ENCODE measurements around the gene FBXL15.

The FBXL15 gene

DNA sequence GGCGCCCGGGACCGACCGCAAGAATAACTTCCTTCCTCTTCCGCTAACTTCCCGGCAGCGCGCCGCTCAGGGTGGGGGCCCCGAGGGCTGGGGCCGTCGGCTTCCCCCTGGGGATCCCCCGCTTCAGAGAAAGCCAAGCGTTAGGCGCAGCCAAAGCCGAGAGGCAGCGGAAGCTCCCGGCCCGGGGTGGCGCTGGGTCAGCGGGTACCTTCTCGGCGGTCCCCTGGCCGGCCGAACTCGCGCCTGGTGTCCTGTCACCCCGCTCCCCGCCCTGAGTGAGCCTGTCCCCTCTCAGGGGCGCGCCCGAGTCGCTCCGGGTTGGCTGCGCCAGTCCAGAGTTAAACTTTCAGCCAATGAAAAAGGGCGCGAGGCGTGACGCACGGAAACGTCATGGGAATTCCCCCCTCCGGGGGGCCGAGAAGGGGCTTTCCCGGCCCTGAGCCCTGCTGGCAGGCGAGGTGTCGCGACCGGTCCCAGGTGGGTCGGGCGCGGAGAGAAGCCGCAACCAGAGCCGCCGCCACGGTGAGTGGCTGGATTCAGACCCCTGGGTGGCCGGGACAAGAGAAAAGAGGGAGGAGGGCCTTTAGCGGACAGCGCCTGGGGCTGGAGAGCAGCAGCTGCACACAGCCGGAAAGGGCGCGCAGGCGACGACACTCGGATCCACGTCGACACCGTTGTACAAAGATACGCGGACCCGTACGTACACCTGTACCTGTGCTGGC, 26.4 kb upstream of the FBXL15 start:
- peak; percentile 75 for DNase-seq (ENCODE audit: insufficient read length, low spot score)
- TF ChIP-seq, protein P1, sequence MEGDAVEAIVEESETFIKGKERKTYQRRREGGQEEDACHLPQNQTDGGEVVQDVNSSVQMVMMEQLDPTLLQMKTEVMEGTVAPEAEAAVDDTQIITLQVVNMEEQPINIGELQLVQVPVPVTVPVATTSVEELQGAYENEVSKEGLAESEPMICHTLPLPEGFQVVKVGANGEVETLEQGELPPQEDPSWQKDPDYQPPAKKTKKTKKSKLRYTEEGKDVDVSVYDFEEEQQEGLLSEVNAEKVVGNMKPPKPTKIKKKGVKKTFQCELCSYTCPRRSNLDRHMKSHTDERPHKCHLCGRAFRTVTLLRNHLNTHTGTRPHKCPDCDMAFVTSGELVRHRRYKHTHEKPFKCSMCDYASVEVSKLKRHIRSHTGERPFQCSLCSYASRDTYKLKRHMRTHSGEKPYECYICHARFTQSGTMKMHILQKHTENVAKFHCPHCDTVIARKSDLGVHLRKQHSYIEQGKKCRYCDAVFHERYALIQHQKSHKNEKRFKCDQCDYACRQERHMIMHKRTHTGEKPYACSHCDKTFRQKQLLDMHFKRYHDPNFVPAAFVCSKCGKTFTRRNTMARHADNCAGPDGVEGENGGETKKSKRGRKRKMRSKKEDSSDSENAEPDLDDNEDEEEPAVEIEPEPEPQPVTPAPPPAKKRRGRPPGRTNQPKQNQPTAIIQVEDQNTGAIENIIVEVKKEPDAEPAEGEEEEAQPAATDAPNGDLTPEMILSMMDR (IDR thresholded peaks at IDR 0.05; ENCODE audit: insufficient read depth, missing control alignments) = no peak
- FAIRE-seq = no peak

- FAIRE-seq (no peak), DNase-seq (ENCODE audit: insufficient read length, low spot score) (no peak)
- TF ChIP-seq, protein P1 (IDR thresholded peaks at IDR 0.05; ENCODE audit: insufficient read depth, missing control alignments) = no peak
Measured at GRCh38 chr10:102394801-102395399, 25.7 kb upstream of the FBXL15 start.

DNA sequence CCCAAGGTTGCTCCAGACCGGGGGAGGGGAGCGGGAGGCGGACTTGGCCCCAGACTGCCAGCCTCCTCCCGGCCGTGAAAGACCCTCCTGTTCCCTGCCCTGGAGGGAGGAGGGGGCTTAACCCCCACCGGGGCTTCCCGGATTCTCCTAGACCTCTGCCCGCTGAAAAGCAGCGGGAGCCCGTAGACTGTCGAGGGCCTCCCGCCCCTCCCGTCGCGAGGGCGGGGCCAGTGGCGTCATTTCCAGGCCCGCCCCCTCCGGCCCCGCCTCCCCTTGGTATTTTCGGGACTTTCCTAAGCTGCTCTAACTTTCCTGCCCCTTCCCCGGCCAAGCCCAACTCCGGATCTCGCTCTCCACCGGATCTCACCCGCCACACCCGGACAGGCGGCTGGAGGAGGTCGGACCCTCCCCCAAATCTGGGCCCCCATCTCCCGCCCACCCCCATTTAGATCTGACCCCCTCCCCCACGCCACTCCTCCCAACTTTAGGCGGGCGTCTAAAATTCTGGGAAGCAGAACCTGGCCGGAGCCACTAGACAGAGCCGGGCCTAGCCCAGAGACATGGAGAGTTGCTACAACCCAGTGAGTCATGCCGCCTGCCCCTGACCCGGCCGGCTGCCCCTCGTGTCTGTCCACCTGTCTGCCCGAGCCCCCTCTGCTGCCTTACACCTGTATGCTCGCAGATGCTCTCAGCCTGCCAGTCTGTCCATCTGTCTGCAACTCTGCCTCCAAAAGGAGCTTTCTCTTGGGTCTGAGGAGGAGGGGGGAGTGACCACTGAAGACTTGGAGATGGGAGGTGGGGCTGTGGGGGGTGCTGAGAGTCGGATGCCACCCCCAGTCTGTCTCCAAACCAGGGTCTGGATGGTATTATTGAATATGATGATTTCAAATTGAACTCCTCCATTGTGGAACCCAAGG, 25.0 kb upstream of the FBXL15 start, which contains the start of gene NFKB2:
NFKB2 (plus strand) TSS at position 306 of the 917 bp plus-strand sequence; CDS start at position 561, 255 bp downstream.
- TF ChIP-seq, protein P1 (IDR thresholded peaks at IDR 0.05; ENCODE audit: insufficient read depth, missing control alignments) = no peak
- FAIRE-seq (no peak), DNase-seq (ENCODE audit: insufficient read length, low spot score) (peak; percentile 90)

DNA sequence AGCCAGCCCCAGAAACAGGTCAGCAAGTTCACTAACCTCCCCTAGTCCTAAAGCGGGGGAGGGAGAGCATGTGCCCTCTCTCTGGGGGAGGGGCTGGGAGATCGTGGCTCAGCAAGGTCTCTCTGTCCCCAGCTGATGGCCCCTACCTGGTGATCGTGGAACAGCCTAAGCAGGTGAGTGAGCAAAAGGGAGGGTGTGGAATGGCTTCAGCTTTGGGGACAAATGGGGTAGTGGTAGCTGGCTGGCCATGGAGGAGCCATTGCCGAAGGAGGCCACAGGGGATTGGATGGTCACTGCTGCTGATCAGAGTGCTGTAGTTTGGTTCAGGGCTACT, 24.4 kb upstream of the FBXL15 start:
- no peak for DNase-seq (ENCODE audit: insufficient read length, low spot score)
- FAIRE-seq = no peak
- TF ChIP-seq, protein P1 (IDR thresholded peaks at IDR 0.05; ENCODE audit: insufficient read depth, missing control alignments) = no peak

DNA sequence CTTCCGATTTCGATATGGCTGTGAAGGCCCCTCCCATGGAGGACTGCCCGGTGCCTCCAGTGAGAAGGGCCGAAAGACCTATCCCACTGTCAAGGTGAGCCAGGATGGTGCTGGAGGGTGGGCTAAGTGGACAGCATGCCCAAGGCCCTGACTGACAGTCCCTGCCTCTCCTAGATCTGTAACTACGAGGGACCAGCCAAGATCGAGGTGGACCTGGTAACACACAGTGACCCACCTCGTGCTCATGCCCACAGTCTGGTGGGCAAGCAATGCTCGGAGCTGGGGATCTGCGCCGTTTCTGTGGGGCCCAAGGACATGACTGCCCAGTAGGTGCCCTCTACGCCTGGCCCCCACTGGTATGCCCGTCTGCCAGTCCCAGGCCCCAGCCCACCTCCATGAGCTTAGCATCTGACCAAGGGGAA, 23.9 kb upstream of the FBXL15 start:
- TF ChIP-seq, protein P1 (IDR thresholded peaks at IDR 0.05; ENCODE audit: insufficient read depth, missing control alignments) = no peak

DNA sequence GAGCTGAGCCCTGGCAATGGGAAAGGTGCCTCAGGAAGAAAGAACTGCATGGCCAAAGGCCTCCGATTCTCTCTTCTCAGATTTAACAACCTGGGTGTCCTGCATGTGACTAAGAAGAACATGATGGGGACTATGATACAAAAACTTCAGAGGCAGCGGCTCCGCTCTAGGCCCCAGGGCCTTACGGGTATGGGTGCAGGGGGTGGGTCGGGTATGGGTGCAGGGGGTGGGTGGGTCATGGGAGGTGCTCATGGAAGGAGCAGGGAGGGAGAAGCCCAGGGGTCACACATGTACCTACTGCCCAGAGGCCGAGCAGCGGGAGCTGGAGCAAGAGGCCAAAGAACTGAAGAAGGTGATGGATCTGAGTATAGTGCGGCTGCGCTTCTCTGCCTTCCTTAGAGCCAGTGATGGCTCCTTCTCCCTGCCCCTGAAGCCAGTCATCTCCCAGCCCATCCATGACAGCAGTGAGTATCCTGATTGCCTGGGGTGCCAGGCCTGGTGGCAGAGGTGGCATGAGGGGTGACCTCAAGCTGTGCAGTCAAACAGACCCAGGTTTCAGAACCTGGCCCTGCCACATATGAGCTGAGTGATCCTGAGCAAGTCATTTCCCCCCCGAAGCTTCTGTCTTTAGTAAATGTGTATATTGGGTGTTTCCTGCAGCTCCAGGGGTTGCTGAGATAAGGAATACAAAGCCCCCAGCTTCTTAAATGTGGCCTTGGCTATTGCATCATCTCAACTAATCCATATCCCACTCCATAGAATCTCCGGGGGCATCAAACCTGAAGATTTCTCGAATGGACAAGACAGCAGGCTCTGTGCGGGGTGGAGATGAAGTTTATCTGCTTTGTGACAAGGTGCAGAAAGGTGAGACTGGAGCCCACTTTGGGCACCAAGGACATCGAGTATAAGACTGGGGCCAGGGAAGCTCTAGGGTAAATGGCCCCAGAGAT, 23.1 kb upstream of the FBXL15 start:
- FAIRE-seq (no peak), DNase-seq (ENCODE audit: insufficient read length, low spot score) (no peak)
- TF ChIP-seq, protein P1 (IDR thresholded peaks at IDR 0.05; ENCODE audit: insufficient read depth, missing control alignments) = no peak

More for the DNA sequence above, 23.9 kb upstream of the FBXL15 start:
- FAIRE-seq (no peak), DNase-seq (ENCODE audit: insufficient read length, low spot score) (no peak)

Data from D721Med (cell line).